ENCODE measurements around the gene MUL1.

DNA sequence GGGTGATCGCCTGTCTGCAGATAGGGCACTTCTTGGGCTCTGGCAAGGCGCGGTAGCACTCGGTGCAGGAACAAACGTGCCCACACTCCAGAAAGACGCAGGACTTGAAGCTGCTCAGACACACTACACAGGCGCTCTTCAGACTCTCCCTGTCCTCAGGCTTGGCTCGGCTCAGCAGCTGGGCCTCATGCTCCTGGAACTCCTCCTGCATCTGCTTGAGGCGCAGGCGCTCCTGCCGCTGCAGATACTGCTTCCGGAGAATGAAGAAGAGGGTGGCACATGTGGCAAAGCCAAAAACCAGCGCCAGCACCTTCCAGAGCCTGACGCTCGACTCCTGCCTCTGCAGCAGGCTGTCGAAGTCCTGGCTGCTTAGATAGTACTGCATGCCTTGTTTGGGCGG is 7.2 kb downstream of the MUL1 start:
- no peak for TF ChIP-seq EZH2phosphoT487 (IDR thresholded peaks at IDR 0.05; ENCODE audit: low read length)
- TF ChIP-seq, protein P1, sequence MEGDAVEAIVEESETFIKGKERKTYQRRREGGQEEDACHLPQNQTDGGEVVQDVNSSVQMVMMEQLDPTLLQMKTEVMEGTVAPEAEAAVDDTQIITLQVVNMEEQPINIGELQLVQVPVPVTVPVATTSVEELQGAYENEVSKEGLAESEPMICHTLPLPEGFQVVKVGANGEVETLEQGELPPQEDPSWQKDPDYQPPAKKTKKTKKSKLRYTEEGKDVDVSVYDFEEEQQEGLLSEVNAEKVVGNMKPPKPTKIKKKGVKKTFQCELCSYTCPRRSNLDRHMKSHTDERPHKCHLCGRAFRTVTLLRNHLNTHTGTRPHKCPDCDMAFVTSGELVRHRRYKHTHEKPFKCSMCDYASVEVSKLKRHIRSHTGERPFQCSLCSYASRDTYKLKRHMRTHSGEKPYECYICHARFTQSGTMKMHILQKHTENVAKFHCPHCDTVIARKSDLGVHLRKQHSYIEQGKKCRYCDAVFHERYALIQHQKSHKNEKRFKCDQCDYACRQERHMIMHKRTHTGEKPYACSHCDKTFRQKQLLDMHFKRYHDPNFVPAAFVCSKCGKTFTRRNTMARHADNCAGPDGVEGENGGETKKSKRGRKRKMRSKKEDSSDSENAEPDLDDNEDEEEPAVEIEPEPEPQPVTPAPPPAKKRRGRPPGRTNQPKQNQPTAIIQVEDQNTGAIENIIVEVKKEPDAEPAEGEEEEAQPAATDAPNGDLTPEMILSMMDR (IDR thresholded peaks at IDR 0.05; ENCODE audit: low read length): no peak
